HK-2 (cell line): ENCODE data around the gene ZFP92.
"Not testable (repeated sequence)": the region's sequence is repeated elsewhere in the genome, so short reads cannot be mapped to it uniquely, and the experiment has no call there.

Experiments used
- DNase-seq: peaks from one replicate; pipeline ENCODE4 v3.0.0-alpha.2; 2018; ENCODE audit not compliant: unreplicated experiment

ZFP92 gene

GRCh38 chrX:153411255-153411987 is at the start of gene ZFP92:
Gene ZFP92 (plus strand): TSS chrX:153411472. CDS start chrX:153418323, 6,851 bp downstream.
- DNase-seq: no peak

DNA sequence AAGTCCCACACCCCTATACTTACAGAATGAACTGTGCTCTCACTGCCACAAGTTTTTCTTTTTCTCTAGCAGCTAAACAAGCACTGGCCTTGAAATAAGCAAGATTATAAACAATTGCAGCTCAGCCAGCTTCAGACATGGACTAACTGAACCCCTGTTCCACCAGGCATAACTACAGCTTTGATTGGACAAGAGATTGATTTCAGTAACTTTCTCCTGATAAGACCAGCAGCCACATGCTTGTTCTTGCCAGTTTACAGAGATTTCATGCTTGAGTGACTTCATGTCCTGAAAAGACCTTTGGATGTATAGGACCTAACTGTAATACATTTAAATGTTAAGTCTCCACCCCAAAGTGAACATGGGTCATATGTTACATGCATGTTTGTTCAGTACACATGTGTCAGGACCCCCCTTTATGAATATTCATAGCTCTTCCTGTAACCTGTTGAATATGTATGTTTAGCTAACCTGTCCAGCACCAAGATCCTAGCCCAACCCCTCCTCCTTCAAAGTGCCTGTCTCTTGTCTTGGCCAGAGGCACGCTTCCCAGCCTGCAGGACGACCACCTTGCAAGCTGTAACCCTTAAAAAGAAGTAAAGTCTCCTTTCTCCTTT is 49.4 kb upstream of the ZFP92 start:
- no peak for DNase-seq

- no peak for DNase-seq
Observed at GRCh38 chrX:153365670-153366069, 45.6 kb upstream of the ZFP92 start.

DNA sequence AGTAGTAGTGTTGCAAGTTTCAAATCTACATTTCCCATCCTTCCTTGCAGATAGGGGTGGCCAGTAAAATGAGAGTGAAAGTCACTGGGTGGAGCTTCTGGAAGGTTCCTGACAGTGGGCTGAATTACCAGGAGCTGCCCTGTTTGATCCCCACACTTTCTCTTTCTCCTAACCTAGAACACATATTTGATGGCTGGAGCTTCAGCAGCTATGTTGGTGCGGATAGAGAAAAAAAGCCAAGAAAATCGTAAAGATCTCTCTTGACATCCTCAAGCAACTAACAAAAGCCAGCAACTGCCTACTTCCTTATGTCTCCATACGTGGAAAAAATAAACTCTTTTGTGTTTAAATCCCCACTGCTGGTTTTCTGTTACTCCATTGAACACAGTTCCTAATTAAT is 45.2 kb upstream of the ZFP92 start:
- no peak for DNase-seq

DNA sequence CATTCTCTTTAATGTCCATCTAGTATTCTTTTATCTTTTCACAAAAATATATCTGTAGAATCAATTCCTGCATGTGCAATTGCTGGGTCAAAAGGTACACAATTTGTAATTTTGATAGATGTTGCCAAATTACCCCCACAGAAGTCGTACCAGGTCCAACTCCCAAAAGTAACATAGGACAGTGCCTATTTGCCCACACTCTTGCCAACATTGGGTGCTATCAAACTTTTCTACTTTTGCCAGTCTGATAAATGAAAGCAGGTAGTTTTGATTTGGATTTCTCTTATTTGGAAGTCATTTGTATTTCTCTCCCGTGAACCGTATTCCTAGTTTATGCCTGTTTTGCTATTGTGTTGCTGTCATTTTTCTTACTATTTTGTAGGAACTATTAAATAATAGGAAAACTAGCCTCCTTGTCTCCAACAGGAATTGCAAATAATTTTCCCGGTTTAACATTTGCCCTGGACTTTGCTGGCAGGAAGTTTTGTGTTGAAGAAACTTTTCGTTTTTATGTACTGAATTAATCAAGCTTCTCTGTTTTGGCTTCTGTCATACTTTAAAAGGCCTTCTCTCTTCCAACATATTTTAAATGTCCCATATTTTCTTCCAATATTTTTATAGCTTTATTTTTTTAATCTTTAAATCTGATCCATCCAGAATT is 44.3 kb upstream of the ZFP92 start:
- no peak for DNase-seq

DNA sequence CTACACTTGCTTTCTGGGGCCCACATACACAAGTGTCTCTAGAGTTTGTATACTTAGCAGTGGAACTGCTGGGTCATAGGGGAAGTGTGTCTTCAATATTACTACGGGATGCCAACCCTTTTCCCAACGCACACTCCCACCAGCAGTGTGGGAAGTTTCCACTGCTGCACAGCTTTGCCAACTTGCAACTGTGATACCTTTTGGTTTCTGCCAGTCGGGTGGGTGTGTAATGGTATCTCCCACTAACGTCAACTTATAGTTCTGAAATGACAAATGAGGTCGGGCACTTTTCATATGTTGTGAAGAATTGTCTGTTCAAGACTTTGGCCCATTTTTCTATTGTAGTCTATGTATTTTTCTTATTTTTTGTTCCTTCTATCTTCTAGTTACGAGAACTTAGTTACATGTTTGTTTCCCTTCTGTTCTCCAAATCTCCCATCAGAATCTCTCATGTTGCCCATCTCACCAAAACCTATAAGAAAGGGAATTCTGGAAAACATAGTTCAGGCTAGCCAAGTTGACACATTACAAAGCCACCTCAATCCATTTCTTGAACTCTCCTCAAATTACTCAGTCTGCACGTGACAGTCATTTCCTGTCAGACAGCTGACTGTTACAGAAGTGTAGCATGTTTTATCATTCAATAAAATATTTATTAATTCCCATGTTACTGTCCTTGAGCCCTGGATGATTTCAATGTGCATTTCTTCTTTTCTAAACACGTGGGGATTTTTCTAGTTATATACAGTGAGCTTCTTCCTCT is 40.8 kb upstream of the ZFP92 start:
- DNase-seq: no peak

DNA sequence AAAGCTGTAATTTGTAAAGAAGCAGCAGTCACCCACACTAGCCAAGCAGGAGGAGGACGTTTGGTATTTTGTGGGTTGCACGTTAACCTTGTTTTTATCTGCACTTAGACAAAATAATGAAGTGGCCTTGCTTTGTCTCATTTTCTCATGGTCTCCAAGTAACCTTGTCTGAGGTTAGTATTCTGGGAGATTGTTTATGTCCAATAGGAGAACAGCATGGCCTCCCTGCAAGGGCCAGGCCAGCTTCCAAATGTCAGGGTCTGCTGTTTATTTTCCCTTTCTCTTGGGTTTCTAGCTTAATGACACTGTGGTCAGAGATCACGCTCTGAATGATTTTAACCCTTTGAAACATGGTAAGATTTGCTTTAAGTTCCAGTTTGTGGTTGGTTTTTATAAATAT is 40.0 kb upstream of the ZFP92 start:
- DNase-seq: no peak

DNA sequence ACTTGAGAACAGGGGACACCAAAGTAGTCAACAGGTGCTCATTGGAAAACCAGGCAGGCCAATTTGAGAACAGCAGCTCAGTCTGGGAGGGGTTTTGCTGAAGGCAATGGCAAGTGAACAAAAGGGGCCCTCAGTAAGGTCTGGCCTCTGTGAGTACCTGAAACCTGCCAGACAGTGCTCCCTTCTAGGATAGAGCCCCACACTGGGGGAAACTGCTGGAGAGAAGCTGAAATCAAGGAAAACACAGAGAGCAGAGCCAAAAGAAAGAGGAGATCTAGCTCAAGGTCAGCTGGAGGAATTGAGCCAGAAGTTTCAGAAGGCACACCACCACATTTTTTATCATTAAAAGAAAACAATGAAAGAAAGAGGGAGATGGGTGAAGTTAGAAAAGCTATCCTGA is 38.3 kb upstream of the ZFP92 start:
- no peak for DNase-seq

DNA sequence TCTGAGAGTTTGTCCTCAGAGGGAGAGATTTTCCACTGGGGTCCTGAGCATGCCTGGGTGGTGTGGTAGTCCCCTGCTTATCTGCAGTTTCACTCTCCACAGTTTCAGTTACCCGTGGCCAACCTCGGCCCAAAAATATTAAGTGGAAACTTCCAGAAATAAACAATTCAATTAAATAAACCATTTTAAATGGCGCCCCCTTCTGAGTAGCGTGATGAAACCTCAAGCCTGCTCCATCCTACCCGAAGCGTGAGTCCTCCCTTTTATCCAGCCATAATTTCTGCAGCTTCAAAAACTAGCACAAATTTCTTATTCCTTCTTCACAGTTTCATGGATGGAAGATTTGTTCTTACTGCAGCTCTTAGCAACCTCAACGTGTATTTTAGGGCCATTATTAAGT is 36.8 kb upstream of the ZFP92 start:
- DNase-seq: no peak

DNA sequence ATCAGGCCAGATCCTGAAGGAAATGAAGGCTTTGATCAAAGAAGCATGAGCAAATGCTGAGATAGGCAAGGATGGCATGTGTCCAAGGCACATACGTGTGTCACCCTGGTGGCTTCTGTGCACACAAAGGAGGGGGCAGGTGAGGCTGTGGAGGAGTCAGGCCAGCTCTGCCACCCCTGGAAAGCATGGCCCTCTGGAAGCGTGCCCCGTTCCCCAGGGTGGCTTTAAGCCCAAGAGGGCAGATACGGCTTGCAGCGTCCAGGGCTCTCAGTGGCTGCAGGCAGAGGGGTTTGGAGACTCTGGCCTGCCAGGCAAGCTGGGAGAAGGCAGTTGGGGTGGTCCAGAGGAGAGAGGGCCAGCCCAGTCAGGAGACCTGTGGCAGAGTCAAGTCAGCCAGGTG is 35.7 kb upstream of the ZFP92 start:
- no peak for DNase-seq

DNA sequence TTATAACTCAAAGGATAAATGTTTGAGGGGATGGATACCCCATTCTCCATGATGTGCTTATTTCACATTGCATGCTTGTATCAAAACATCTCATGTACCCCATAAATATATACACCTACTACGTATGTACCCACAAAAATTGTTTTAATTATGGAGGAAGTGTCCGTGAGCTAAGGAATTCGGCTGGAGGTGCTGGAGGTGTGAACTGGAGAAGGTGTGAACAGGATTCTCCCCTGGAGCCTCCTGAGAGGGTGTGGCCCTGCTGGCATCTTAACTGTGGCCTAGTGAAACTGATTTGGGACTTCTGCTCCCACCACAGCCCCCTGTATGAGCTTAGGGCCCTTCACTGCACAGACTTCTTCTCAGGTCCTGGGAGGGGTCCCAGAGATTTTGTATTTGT is 33.5 kb upstream of the ZFP92 start:
- no peak for DNase-seq

GRCh38 chrX:153378607-153379006 is 32.7 kb upstream of the ZFP92 start:
- no peak for DNase-seq

- no peak for DNase-seq
Observed at GRCh38 chrX:153379508-153379907, 31.8 kb upstream of the ZFP92 start.

- no peak for DNase-seq
Observed at GRCh38 chrX:153379971-153380581, 31.2 kb upstream of the ZFP92 start.

DNA sequence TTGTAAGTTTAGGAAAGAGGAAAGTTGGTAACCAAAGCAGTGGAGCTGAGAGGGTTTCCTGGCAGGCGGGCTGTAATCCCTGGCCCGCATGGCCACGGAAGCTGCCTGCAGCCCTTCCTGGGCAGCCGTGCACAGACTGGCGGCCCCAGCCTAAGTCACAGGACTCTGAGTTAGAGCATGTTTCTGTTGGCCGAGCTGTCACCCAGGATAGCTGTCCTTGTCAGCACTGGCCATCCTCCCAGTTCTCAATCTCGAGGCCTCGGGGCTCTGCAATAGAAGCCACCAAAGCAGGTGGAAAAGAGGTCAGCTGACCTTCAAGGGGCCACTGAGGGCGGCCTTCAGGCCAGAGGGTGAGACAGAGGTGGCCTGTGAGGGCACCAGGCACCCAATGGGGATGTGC is 30.6 kb upstream of the ZFP92 start:
- DNase-seq: no peak

DNA sequence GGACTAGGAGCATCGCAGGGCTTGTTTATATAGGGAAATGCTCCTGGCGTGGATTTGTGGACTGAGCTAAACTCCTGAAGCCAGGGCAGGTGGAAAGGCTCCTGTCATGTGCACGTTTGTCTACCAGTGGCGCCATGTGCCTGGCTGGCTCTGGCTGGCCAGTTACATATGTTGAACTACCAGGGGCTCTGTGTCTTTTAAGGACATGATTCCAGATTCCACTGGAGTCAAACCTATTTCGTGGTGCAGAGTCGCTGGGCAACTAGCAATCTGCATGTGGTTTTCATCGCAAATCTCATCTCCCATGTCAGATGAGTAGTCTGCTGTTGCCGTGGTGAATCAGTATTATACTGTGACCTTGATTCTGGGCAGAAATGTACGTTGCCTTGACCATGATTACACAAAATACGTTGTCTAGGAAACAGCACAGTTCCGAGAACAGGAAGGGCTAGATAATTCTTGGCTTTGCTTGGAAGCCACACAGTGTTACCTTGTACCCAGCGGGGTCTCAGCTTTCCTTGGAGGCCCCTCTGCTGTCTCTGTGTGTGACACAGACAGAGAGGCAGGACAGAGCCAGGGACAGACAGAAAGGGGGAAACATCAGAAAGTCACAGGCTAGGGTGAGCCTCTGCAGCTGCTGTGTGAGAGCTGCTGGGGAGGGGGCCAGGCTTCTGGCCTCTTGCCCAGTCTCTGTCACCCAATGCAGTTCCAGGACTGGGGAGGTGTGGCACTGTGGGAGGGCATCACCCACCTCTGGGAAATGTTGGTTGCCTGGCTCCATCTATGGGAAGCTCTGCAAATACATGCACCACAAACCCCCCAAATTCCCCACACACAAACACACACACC is 29.4 kb upstream of the ZFP92 start:
- DNase-seq: peak; percentile 7

- no peak for DNase-seq
Observed at GRCh38 chrX:153382563-153383482, 28.4 kb upstream of the ZFP92 start.

DNA sequence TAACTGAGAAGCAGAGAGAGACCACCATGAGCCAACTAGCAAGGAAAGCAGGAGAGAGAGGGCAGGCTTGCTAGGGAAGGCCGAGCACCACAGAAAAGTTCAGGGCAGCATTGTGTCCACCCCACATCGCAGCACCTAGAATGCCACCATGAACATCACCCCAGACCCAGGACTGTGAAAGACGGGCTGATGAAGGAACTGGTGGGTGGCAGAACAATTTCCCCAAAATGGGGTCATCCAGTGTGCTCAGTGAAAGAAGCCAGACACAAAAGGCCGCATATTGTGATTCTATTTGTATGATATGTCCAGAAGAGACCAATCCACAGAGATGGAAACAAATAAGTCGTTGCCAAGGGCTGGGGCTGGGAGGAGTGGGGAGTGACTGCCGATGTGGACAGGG is 26.9 kb upstream of the ZFP92 start:
- no peak for DNase-seq

- DNase-seq: not testable (repeated sequence)
Observed at GRCh38 chrX:153384973-153385372, 26.3 kb upstream of the ZFP92 start.

- DNase-seq: no peak
Observed at GRCh38 chrX:153386097-153386496, 25.2 kb upstream of the ZFP92 start.
